SW 1271 (cell line): ENCODE data around the gene HINT1.
"Not testable (repeated sequence)": the region's sequence is repeated elsewhere in the genome, so short reads cannot be mapped to it uniquely, and the experiment has no call there.

ENCODE experiments used
- DNase-seq, 2 experiments: peaks; one replicate each; lab custom pipeline; 2025; lab: John Stamatoyannopoulos, UW

Gene HINT1

DNA sequence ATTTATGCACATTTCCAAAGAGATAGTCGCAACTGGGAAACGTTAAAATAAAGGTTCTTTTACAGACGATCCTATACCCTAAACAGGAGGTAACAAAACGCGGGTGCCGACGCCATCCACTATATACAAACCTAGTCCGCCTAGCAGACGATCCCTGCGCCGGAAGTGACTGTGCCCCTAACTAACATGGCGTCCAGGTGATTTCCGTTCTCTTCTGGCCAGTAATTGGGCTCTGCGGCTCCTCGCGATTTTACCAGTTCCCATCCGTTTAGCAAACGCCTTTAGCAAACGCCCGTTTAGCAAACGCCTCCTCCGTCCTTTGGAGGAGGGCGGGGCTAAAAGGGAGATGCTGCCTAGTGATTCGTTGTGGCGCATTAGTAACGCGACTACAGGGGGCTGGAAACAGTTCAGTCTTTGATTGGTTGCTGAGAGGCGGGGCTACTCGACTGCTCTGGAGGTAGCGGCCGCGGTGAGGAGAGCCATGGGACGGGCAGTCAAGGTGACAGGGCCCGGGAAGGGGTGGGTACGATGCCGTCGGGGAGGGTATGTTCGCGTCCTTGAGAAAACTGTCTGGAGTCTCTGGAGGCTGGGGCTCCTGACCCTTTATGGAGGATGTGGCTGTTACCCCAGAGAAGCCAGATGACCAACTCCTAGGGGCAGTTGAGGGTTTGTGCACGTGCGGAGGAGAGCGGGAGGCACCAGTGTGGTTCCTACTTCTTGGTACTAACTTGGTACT, 5.7 kb upstream of the HINT1 start, which contains the start of gene LYRM7:
TSS of gene LYRM7 (plus strand) at position 405 of the 736 bp plus-strand sequence. CDS start at position 482, 77 bp downstream.
- peak; percentile 100 for DNase-seq

DNA sequence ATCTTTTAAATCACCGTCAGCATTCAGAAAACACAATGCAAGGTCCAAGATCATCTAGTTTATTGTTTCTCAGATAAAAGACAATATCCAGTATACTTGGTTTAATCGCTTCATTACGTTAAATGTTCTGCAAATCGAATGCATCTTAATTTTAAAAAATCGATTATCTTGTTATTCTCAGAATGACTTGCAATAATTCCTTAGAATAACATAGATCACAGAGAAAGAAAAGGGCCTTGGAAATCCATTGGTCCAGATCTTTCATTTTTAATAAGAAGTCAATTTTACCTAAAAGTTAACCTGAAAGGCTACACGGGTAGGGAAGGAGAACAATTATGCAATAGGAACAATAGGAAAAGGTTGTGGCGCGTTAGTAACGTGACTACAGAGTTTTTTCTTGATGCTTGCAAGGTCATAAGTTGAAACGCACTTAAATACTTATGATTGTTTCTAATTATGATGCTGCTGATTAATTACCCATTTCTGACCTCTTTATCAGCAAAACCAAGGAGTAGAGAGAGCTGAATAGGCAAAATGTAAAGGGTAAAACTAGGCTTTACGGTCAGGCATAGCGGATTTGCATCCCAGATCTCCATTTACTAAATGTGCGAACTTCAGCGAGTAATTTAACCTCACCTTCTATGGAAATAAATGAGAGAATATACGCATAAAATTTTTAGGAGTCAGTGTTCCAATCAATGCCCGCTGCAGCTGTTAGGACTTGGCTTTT, 4.9 kb upstream of the HINT1 start:
- DNase-seq = peak in 1 of 2 experiments; percentile 35

DNA sequence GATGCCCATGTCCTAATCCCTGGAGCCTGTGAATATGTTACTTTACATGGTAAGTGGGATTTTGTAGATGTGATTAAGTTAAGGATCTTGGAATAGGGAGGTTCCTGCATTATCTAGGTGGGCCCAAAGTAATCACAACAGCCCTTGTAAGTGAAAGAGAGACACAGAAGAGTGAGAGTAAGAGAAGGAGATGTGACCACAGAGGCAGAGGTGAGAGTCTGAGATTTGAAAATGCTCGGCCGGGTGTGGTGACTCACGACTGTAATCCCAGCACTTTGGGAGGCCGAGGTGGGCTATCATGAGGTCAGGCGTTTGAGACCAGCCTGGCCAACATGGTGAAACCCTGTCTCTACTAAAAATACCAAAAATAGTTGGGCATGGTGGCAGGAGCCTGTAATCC, 2.6 kb upstream of the HINT1 start:
- DNase-seq = no peak

DNA sequence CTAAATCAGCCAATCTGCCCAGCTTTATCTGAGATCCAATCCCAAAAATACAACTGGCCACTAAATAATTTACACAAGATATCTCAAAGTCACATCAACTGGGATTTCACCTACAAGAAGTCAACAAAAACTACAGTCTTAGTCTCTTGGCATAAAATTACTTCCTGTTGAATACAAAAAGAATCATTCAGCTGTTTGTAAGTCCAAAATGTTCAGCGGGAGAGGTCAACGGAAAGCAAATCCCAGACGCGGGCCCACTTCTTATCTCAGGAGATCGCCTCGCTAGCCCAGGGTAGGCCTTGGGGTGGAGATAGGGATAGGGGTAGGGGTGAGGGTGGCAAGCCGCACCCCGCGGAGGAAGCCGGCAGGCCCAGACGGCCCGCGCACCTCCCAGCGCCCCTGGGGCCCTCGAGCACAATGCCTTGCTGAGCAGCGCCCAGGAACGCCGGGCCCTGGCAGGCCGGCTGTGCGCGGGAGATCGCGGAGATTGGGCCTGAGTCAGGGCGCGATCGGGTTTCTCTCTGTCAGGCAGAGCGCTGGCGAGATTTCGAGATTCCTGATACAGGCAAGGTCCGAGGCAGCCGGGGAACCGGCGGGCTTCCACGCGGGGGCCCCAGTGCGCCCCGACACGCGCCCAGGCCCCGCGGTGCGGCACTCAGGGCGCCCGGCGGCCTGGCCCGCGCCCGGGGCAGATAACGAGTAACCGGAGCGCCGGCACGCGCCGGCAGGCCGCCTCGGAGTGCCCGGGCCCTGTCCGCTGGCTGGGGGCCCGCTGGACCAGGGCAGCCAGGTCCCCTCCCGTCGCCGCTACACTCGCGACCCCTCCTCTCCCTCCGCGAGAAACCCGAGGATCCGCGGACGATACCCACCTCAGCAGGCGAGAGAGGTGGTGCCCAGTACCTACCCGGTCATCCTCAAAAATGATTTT, 601 bp downstream of the HINT1 start:
- peak; percentile 14 to 80 for DNase-seq

DNA sequence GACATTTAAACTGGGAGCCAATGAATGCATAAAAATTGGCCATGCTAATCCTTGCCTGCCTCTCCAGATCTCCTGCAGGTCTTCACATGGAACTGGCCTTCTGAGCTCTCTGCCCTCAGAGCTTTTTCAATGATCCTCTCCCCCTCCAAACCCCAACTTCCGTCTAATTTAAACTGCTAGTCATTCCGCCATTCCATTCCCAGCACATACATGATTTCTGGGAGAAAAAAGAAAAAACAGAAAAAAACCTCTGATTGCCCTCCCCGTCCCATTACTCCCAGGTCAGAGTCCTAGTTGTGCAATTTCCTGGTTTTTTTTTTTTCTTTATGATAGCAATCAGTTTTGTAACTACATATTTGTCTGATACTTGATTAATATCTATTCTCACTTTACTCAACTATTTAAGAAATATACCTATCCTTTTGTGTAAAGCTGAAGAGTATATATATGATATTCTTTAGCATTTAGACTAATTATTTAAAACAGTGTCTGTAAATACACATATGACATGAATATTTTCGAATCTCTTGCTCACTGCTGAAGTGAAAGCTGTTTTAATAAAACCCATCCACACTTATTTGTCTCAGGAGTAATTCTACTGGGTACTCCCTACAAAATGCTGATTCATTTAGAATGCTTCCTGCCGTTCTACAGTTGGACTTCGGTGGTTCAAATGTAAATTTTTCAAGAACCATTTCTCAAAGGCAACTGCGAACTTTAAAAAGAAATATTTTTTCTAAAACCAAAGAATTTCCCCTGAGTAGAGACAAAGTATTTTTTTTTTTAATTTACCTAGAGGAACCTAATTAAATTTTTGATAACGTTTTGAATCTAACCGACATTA, 1.6 kb downstream of the HINT1 start:
- peak in 1 of 2 experiments; percentile 22 for DNase-seq

DNA sequence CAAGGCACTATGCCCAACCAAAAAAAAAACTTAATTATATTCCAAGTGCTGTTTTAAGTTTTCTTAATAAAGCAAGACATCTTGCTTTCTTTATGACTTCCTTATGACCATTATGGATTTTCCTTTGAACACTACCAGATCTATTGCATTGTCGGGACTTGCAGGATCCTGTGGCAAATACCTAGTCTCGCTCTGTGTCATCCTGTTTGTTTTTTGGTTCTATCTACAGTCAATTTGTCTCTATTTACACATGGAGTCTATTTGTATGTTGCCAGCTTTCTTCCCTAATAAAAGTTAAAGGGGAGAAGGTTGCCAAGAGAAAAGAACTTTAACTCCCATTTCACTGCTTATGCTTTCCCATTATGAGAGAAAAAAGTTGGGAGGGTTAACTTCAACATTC, 4.9 kb downstream of the HINT1 start:
- no peak for DNase-seq

DNA sequence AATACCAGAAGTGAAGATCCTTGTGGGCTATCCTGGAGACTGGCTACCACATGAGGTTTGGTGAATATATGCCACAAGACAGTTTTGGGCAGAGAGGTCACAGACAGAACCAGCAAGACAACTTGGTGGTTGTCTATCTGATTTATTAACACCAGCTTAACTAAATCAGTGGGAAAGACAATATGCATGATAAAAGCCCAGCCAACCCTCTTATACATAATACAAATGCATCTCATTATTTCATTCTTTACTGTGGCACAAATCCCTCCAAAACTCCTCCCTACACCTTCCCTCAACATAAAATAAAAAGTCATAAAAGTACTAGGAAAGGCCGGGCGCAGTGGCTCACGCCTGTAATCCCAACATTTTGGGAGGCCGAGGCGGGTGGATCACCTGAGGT, 8.1 kb downstream of the HINT1 start:
- DNase-seq = no peak

DNA sequence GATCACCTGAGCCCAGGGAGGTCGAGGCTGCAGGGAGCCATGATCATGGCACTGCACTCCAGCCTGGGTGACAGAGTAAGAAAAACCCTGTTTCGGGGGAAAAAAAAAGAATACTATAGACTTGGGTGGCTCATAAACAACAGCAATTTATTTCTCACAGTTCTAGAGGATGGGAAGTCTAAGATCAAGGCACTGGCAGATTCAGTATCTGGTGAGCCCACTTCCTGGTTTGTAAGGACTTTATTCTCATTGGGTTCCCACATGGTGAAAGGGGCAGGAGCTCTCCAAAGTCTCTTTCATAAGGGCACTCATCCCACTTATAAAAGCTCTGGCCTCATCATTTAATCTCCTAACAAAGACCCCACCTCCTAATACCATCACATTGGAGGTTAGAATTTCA, 8.7 kb downstream of the HINT1 start:
- DNase-seq = no peak

DNA sequence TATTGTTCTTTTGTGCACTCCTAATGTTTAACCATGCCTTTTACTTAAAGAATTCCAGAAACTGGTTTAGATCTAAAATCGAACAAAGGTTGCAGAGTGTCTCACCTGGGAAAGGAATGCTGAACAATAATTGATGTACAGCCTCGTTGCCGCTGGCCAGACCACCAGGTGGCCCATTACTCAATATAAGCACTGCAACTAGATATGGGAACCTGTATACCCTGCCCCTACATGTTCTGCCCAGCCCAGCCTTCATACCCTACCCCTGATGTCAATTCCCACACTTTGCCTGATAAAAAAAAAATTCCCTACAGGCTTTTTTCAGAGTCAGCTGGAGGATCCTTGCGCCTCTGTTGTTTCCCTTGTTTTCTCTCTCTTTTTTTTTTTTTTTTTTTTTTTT, 13.8 kb downstream of the HINT1 start:
- DNase-seq = no peak

DNA sequence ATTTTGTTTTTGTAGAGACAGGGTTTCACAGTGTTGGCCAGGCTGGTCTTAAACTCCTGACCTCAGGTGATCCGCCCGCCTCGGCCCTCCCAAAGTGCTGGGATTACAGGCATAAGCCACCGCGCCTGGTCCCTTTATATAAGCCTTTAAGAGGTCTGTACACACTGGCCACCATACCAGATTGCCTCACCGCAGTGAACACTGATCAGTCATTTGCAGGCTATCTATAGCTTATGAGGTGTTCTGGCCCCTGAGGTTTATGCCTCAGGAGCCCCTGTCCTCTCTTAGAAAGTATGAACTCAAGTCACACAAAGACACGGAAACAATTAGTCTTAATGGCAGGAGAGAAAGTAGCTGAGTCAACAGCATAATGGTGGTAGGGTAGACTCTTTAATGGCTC, 14.6 kb downstream of the HINT1 start:
- DNase-seq = no peak

DNA sequence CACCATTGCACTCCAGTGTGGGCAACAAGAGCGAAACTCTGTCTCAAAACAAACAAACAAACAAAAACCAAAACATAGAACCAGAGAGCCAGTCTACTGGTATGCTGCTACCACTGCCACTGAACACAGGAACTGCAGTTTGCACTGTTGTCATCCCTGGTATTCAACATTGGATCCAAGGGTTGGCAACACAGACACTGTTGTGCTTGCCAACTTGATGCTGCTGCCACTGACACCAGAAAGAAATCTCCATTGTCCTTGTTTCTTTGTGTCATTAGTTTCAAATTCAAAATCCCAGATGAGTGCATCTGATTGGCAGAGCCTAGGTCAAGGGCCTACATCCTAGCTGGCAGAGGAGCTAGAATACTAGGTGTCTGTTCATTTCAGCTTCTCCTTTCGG, 16.2 kb downstream of the HINT1 start:
- DNase-seq = no peak

DNA sequence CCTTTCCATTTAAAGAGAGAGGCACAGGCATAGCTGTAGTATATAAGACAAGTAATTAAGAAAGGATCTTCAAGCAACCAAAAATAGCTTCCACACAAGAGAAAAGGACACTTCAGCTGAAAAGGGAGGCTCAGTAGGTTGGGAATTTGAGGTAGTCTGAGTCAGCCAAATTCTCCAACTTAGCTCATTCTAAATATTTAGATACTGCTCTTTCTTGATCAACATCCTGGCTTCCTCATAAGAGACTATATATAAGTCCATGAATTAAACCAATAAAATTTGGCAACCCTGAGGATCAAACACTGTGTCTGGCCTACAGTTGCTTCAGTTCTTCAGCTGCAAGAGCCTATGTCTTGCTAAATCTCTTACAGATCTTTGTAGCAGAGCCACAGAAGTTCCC, 17.8 kb downstream of the HINT1 start:
- no peak for DNase-seq

DNA sequence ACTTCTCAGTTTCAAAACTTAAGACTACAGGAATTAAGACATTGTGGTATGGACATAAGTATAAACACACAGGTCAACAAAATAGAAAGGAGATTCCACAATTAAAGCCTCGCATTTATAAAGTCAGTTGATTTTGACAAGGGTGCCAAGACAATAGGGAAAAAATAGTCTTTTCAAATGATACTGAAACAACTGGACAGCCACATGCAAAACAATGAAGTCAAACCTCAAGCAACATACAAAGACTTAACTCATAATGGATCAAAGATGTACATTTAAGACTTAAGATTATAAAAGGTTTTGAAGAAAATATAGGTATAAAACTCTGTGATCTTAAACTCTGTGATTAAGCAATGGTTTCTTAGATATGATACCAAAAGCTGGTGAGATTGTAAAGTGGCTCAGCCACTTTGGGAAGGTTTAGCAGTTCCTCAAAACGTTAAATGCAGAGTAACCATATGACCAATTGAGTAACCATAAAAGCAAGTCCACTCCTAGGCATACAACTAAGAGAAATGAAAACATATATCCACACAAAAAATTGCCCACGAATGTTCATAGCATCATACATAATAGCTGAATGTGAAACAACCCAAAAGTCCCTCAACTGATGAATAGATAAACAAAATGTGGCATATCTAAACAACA, 22.0 kb downstream of the HINT1 start:
- DNase-seq = no peak

DNA sequence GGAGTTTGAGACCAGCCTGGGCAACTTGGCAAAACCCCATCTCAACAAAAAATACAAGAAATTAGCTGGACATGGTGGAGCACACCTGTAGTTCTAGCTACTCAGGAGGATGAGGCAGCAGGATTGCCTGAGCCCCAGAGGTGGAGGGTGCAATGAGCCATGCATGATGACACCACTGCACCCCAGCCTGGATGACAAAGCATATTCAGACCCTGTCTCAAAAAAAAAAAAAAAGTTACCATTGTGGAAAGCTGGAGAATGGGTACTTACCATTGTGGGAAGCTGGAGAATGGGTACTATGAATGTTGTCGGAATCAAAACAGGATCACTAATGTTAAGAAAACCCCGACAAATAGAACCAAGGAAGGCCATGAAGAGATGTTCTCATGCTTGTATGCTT, 25.7 kb downstream of the HINT1 start:
- DNase-seq = no peak

DNA sequence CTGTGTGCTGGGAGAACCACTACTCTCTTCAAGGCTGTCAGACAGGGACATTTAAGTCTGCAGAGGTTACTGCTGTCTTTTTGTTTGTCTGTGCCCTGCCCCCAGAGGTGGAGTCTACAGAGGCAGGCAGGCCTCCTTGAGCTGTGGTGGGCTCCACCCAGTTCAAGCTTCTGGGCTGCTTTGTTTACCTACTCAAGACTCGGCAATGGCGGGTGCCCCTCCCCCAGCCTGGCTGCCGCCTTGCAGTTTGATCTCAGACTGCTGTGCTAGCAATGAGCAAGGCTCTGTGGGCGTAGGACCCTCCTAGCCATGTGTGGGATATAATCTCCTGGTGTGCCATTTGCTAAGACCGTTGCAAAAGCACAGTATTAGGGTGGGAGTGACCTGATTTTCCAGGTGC, 26.6 kb downstream of the HINT1 start:
- not testable (repeated sequence) for DNase-seq

DNA sequence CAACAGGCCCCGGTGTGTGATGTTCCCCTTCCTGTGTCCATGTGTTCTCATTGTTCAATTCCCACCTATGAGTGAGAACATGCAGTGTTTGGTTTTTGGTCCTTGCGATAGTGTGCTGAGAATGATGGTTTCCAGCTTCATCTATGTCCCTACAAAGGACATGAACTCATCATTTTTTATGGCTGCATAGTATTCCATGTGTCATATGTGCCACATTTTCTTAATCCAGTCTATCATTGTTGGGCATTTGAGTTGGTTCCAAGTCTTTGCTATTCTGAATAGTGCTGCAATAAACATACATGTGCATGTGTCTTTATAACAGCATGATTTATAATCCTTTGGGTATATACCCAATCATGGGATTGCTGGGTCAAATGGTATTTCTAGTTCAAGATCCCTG, 32.0 kb downstream of the HINT1 start:
- DNase-seq = not testable (repeated sequence)

DNA sequence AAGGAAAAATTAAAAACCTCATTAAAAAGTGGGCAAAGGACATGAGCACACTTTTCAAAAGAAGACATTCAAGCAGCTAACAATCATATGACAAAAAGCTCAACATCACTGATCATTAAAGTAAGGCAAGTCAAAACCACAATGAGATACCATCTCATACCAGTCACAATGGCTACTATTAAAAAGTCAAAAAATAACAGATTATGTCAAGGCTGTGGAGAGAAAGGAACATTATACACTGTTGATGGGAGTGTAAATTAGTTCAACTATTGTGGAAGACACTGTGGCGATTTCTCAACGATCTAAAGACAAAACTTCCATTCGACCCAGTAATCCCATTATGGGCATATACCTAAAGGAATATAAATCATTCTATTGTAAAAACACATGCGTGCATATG, 35.8 kb downstream of the HINT1 start:
- no peak for DNase-seq

DNA sequence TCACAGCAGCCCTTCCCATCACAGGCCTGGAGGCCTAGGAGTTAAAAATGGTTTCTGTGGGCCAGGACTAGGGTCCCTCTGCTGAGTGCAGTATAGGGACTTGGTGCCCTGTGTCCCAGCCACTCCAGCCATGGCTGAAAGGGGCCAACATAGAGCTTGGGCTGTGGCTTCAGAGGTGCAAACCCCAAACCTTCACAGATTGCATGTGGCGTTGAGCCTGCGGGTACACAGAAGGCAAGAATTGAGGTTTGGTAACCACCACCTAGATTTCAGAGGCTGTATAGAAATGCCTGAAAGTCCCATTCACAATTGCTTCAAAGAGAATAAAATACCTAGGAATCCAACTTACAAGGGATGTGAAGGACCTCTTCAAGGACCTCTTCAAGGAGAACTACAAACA, 37.8 kb downstream of the HINT1 start:
- DNase-seq = not testable (repeated sequence)

DNA sequence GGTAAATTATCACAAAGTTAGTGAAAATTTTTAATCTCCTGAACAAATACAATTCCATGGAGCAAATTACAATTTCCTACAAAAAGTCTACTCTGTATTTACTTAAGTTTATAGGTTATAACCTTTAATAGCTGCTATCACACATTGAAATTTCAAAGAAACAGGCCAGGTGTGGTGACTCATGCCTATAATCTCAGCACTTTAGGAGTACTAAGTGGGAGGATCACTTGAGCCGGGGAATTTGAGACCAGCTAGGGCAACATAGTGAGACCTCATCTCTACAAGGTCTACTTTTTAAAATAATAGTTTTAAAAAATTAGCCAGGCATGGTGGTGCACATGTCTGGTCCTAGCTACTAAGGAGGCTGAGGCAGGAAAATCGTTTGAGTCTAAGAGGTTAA, 50.3 kb downstream of the HINT1 start:
- no peak for DNase-seq

DNA sequence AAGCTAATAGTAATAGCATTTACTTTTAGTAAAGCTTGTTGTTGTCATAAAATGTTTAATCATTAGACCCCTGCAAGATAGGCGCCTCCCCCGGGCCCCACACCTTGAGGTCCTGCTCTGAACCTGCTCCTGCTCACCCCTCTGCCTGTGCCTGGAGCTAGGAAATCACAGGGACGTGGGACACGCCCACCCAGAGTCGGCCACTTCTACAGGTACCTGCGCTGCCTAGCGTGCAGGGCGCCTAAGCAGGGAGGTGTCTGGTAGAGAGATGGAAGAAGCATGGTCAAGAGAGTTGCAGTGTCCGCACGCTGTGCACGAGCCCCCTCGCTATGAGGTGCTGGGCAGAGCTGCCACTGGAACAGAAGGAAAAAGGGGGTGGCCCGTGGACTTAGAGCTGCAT, 52.6 kb downstream of the HINT1 start:
- no peak for DNase-seq

DNA sequence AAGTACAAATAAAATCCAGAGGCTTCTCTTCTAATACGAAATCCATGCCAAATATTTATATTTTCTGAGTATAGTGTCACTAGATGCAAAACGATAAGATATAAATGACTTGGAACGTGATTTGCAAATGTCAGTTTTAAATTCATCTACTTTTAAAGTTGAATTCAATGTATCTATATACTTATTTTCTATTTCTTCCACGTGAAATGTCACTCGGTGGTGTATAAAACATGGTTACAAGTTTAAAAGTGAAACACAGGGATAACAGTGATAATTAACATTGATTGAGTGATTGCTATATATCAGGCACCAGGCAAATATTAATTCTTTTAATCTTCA, 54.8 kb downstream of the HINT1 start:
- no peak for DNase-seq
